Lower leg skin (tissue), 4 donors: Measurements from ENCODE around the gene NT5DC4. TPM values are rescaled to one million over a fixed set of nuclear protein-coding genes. Genes with fewer than 3 reads are reported as not detected.

ENCODE experiments used
- DNase-seq, 2 donors: peaks; one replicate each; pipeline ENCODE4 v3.0.0-alpha.2; 2019; ENCODE audit warnings: low spot score in 2 of 2
- H3K4me3 ChIP-seq: fragments of 200-600 bp; sonication (generic); 2 replicates; pipeline ENCODE4 v1.5.1; 2017; ENCODE audit warnings: mild to moderate bottlenecking, low read depth; ENCODE audit not compliant: poor library complexity, severe bottlenecking
- POLR2A ChIP-seq, 2 donors: fragments of 450-650 bp; IDR thresholded peaks; one replicate each; pipeline ENCODE4 v1.6.1; 2016 to 2017; ENCODE audit warnings: antibody characterized with exemption in 2 of 2, mild to moderate bottlenecking in 1 of 2, moderate library complexity in 1 of 2
- whole genome bisulfite sequencing, 2 donors: methylation state at CpG; one replicate each; pipeline ENCODE4 v1.1.5; 2018; 5-methylcytosine and 5-hydroxymethylcytosine counted together
- intact Hi-C: fragments of 100-400 bp; cut with DNase I; formaldehyde crosslinking; loops from one replicate; pipeline ENCODE4 v1.15.0; 2023; ENCODE audit warnings: low total_unique reads
- total RNA-seq, 4 donors: library from RNA; depleted of rRNA; stranded (reverse); fragments of >200 nt; gene quantifications; one replicate each; pipeline ENCODE4 v1.1.0, GENCODE V29; 2016
- TF ChIP-seq, protein P1 (sequence below), 3 donors: fragments of 450-650 bp; IDR thresholded peaks; one replicate each; pipeline ENCODE4 v1.5.1; 2016; ENCODE audit warnings: antibody characterized with exemption in 3 of 3, mild to moderate bottlenecking in 3 of 3, moderate library complexity in 2 of 3

NT5DC4 gene
- total RNA-seq, 4 donors from 2014 or later: not detected

DNA sequence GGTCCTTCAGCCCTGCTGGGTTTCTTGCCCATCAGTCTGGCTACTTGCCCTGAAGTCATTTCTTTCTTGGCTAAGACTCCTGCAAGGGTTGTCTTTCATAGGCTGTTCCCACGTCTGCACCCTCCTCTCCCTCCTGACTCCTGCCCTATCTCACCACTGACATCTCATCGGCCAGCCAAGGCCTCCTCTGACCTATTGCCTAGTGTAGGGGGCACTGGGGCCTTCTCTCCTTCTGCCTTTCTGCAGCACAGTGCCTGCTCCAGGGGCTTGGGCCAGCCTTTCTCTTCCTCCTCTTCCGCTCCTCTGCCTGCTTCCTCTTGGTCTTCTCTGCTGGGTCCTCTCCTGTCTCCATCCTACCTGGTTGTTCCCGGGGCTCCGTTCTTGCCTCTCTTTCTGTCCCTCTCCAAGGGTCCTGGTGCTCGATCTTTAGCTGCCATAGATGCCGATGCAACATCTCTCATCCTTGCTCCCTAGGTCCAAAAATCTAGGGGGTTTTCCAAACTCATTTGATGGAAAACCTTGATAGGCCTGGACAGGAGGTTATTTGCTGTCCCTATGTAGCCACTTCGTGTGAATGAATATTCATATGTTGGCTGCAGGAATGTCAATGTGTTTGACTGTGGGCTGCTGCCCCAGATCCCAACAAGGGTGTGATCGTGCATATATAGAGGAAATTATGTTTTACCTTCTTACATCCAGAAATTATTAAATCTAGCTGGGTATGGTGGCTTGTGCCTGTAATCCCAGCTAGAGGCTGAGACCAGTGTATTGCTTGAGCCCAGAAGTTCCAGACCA lies 9.7 kb upstream of the NT5DC4 start:
- intact Hi-C loops: no loop called here
- DNase-seq: peak in 1 of 2 donors; percentile 49
- no peak for TF ChIP-seq POLR2A (IDR thresholded peaks at IDR 0.05)
- TF ChIP-seq, protein P1, sequence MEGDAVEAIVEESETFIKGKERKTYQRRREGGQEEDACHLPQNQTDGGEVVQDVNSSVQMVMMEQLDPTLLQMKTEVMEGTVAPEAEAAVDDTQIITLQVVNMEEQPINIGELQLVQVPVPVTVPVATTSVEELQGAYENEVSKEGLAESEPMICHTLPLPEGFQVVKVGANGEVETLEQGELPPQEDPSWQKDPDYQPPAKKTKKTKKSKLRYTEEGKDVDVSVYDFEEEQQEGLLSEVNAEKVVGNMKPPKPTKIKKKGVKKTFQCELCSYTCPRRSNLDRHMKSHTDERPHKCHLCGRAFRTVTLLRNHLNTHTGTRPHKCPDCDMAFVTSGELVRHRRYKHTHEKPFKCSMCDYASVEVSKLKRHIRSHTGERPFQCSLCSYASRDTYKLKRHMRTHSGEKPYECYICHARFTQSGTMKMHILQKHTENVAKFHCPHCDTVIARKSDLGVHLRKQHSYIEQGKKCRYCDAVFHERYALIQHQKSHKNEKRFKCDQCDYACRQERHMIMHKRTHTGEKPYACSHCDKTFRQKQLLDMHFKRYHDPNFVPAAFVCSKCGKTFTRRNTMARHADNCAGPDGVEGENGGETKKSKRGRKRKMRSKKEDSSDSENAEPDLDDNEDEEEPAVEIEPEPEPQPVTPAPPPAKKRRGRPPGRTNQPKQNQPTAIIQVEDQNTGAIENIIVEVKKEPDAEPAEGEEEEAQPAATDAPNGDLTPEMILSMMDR (IDR thresholded peaks at IDR 0.05): no peak
- H3K4me3 ChIP-seq: no peak overlapping the region
- 83 to 87% methylated on average over 9 of the region's 9 CpGs for WGBS, 2 donors

DNA sequence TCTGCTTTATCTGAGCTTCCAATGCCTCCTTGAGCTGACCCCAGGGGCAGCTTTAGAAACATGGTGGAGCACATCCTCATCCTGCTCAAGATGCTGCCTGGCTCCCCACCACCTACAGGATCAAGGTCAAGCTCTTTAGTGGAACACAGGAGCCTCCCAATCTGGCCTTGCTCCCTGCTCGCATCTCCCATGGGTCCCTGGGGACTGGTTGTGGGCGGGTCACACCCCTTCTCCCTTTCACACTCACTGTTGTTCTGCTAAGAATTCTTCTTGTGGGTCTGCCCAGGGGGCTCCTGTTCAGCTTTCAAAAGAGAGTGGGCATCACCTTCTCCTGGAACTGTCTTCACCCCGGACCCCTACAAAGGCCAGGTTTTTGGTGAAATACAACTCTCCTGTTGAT lies 8.4 kb upstream of the NT5DC4 start:
- peak in 1 of 2 donors; percentile 64 for DNase-seq
- intact Hi-C loops: no loop called here
- no peak for TF ChIP-seq POLR2A (IDR thresholded peaks at IDR 0.05)
- TF ChIP-seq, protein P1 (IDR thresholded peaks at IDR 0.05): no peak
- 73 to 80% methylated on average over 3 of the region's 3 CpGs for WGBS, 2 donors
- H3K4me3 ChIP-seq: no peak overlapping the region

DNA sequence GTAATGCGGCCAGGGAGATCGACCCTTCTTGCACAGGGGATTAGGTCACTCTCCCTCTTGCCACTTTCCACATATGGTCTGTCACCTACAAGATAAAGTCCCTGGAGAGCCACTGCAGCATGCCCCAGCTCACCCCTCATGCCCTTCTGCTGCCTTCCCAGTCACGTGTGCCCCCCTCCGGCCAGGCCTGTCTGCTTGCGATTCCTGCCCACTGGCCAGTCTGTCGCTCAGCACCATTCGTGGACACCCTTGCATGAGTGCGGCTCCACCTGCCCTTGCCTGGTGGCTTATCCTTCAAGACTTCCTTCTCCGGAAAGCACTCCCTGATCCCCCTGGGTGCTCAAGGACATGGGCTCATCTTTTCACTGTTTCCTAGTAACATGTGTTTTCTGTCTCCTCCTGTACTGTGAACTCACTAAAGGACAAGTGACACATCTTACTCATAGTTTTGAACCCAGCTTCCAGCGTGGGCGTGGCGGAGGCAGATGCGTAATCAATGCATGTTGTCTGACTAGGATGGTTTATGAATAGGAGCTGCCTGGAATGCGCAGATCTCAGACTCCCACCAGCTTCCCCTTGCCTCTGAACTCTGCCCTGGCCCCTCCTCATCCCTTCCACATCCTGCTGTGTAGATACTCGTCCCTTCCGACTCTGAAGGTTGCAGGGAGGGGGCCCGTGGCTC lies 7.8 kb upstream of the NT5DC4 start:
- H3K4me3 ChIP-seq: no peak overlapping the region
- WGBS, 2 donors: 74% methylated on average over 17 of the region's 17 CpGs
- no peak for TF ChIP-seq POLR2A (IDR thresholded peaks at IDR 0.05)
- TF ChIP-seq, protein P1 (IDR thresholded peaks at IDR 0.05): no peak
- intact Hi-C loops: no loop called here
- DNase-seq: peak in 1 of 2 donors; percentile 61

DNA sequence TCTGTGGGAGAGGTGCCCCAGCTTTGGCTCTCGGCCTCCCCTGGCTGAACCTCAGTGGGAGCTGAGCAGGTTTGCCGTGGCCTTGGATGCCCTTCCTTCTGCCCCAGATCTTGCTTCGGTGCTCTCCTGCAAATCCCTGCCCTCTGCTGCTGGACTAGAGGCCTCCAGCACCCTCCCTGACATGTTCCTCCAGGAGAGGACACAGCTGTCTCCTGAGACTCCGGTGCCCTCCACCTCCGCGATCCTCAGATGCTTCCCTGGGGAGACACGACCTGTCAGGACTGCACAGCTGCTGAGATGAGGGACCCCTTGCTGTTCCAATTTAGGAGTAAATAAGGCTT lies 7.3 kb upstream of the NT5DC4 start:
- 83 to 92% methylated on average over 7 of the region's 7 CpGs for WGBS, 2 donors
- no peak for TF ChIP-seq POLR2A (IDR thresholded peaks at IDR 0.05)
- TF ChIP-seq, protein P1 (IDR thresholded peaks at IDR 0.05): no peak
- DNase-seq: peak in 1 of 2 donors; percentile 15
- no peak overlapping the region for H3K4me3 ChIP-seq
- intact Hi-C loops: no loop called here

DNA sequence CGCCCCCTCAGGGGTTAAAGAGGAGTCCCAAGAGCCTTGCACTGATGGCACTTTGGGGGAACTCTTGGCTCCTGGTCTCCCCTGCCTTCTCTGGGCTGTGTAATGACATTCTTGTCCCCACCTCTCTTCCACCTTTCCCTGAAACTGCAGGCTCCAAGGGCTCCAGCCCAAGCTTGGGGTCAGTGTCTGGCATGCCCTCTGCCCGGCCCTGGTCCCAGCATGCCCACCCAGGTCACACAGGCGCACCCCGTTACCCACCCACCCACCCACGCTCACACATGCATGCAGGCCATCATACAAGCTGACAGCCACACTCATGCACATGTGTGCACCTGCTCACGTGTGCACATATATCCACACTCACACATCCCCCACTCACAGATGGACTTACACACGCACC lies 6.9 kb upstream of the NT5DC4 start:
- 92 to 93% methylated on average over 7 of the region's 7 CpGs for WGBS, 2 donors
- intact Hi-C loops: no loop called here
- DNase-seq: peak in 1 of 2 donors; percentile 36
- H3K4me3 ChIP-seq: no peak overlapping the region
- no peak for TF ChIP-seq POLR2A (IDR thresholded peaks at IDR 0.05)
- TF ChIP-seq, protein P1 (IDR thresholded peaks at IDR 0.05): no peak
